BLaER1 (cell line): ENCODE data around the gene NFIA.
A peak's percentile ranks its signal among the peaks of the same experiment; 100 is the strongest.

Source experiments
- H3K27ac ChIP-seq: shearing (Covaris generic); formaldehyde crosslinking; 2 replicates; pipeline ENCODE4 v1.8.1; 2022
- H3K27me3 ChIP-seq: shearing (Covaris generic); formaldehyde crosslinking; 2 replicates; pipeline ENCODE4 v1.8.1; 2022
- H3K36me3 ChIP-seq: shearing (Covaris generic); formaldehyde crosslinking; 2 replicates; pipeline ENCODE4 v1.8.1; 2022
- H3K4me1 ChIP-seq: shearing (Covaris generic); formaldehyde crosslinking; 2 replicates; pipeline ENCODE4 v1.8.1; 2022
- H3K4me2 ChIP-seq: shearing (Covaris generic); formaldehyde crosslinking; 2 replicates; pipeline ENCODE4 v1.8.1; 2022
- H3K4me3 ChIP-seq: shearing (Covaris generic); formaldehyde crosslinking; 2 replicates; pipeline ENCODE4 v1.8.1; 2022
- H3K9ac ChIP-seq: shearing (Covaris generic); formaldehyde crosslinking; 2 replicates; pipeline ENCODE4 v1.8.1; 2022
- H3K9me3 ChIP-seq: shearing (Covaris generic); formaldehyde crosslinking; 2 replicates; pipeline ENCODE4 v1.8.1; 2022
- H4K20me1 ChIP-seq: shearing (Covaris generic); formaldehyde crosslinking; 2 replicates; pipeline ENCODE4 v1.8.1; 2022
- Cebpa-rat ChIP-seq: shearing (Covaris generic); IDR thresholded peaks from 2 replicates; pipeline ENCODE4 v1.8.1; 2022

NFIA gene

GRCh38 chr1:61163355-61163754 is 81.0 kb downstream of the NFIA start:
- TF ChIP-seq Cebpa-rat = no peak

GRCh38 chr1:61165402-61165801 is 83.0 kb downstream of the NFIA start:
- Histone ChIP-seq H3K4me3 (no peak overlapping the region), H4K20me1 (no peaks in the 10 kb centered on the region), H3K9me3 (no peaks in the 10 kb centered on the region), H3K27ac (no peak overlapping the region), H3K9ac (no peak overlapping the region), H3K4me2 (no peak overlapping the region), H3K27me3 (no peaks in the 10 kb centered on the region), H3K36me3 (no peaks in the 10 kb centered on the region), H3K4me1 (no peaks in the 10 kb centered on the region)
- no peak for TF ChIP-seq Cebpa-rat

More at GRCh38 chr1:61163355-61163754, 81.0 kb downstream of the NFIA start:
- H3K4me3 ChIP-seq = no peak overlapping the region
- H3K27me3 ChIP-seq = no peaks in the 10 kb centered on the region; the same call in 1 of the 2 replicates
- H4K20me1 ChIP-seq = no peaks in the 10 kb centered on the region
- H3K36me3 ChIP-seq = no peaks in the 10 kb centered on the region
- H3K4me2 ChIP-seq = no peak overlapping the region
- no peak overlapping the region for H3K27ac ChIP-seq
- peaks cover 7% of the 10 kb centered on the region for H3K4me1 ChIP-seq
- H3K9ac ChIP-seq = no peak overlapping the region
- no peaks in the 10 kb centered on the region for H3K9me3 ChIP-seq

GRCh38 chr1:61167309-61167708 is 84.9 kb downstream of the NFIA start:
- no peak overlapping the region for H3K4me2 ChIP-seq

GRCh38 chr1:61169045-61169444 is 86.7 kb downstream of the NFIA start:
- Histone ChIP-seq H3K27ac (no peak overlapping the region), H4K20me1 (no peaks in the 10 kb centered on the region), H3K4me1 (peaks cover 26% of the 10 kb centered on the region), H3K27me3 (no peaks in the 10 kb centered on the region), H3K9ac (no peak overlapping the region), H3K4me3 (no peak overlapping the region), H3K4me2 (no peak overlapping the region), H3K9me3 (no peaks in the 10 kb centered on the region), H3K36me3 (no peaks in the 10 kb centered on the region)
- no peak for TF ChIP-seq Cebpa-rat

More at GRCh38 chr1:61167309-61167708, 84.9 kb downstream of the NFIA start:
- no peak overlapping the region for H3K9ac ChIP-seq
- H3K36me3 ChIP-seq = no peaks in the 10 kb centered on the region
- H3K9me3 ChIP-seq = no peaks in the 10 kb centered on the region
- no peak overlapping the region for H3K27ac ChIP-seq
- no peak overlapping the region for H3K4me3 ChIP-seq
- TF ChIP-seq Cebpa-rat = no peak
- H3K4me1 ChIP-seq = peaks cover 10% of the 10 kb centered on the region
- H4K20me1 ChIP-seq = no peaks in the 10 kb centered on the region
- H3K27me3 ChIP-seq = no peaks in the 10 kb centered on the region

- Histone ChIP-seq H4K20me1 (no peaks in the 10 kb centered on the region), H3K4me3 (no peak overlapping the region), H3K9me3 (no peaks in the 10 kb centered on the region), H3K4me1 (peaks cover 26% of the 10 kb centered on the region), H3K27ac (no peak overlapping the region), H3K27me3 (no peaks in the 10 kb centered on the region), H3K9ac (no peak overlapping the region), H3K36me3 (no peaks in the 10 kb centered on the region), H3K4me2 (no peak overlapping the region)
- no peak for TF ChIP-seq Cebpa-rat
Observed at GRCh38 chr1:61169634-61170033, 87.3 kb downstream of the NFIA start.

GRCh38 chr1:61170328-61171238 is 88.2 kb downstream of the NFIA start:
- no peaks in the 10 kb centered on the region for H3K27me3 ChIP-seq
- TF ChIP-seq Cebpa-rat = no peak
- H4K20me1 ChIP-seq = no peaks in the 10 kb centered on the region
- no peaks in the 10 kb centered on the region for H3K36me3 ChIP-seq
- no peak overlapping the region for H3K27ac ChIP-seq
- no peak overlapping the region for H3K4me3 ChIP-seq
- no peak overlapping the region for H3K9ac ChIP-seq
- no peaks in the 10 kb centered on the region for H3K9me3 ChIP-seq
- no peak overlapping the region for H3K4me2 ChIP-seq
- H3K4me1 ChIP-seq = peaks cover 26% of the 10 kb centered on the region

- Histone ChIP-seq H4K20me1 (no peaks in the 10 kb centered on the region), H3K9ac (no peak overlapping the region), H3K36me3 (no peaks in the 10 kb centered on the region), H3K27me3 (no peaks in the 10 kb centered on the region), H3K4me1 (peaks cover 26% of the 10 kb centered on the region), H3K4me3 (no peak overlapping the region), H3K4me2 (peak overlapping the region; percentile 57), H3K27ac (no peak overlapping the region), H3K9me3 (no peaks in the 10 kb centered on the region)
- no peak for TF ChIP-seq Cebpa-rat
Observed at GRCh38 chr1:61171346-61171745, 89.0 kb downstream of the NFIA start.

- Histone ChIP-seq H3K4me2 (peak overlapping the region; percentile 57), H3K9ac (no peak overlapping the region), H3K36me3 (no peaks in the 10 kb centered on the region), H3K4me3 (no peak overlapping the region), H4K20me1 (no peaks in the 10 kb centered on the region), H3K27me3 (no peaks in the 10 kb centered on the region), H3K9me3 (no peaks in the 10 kb centered on the region), H3K27ac (no peak overlapping the region), H3K4me1 (peaks cover 26% of the 10 kb centered on the region)
- no peak for TF ChIP-seq Cebpa-rat
Observed at GRCh38 chr1:61171974-61172373, 89.6 kb downstream of the NFIA start.

- Histone ChIP-seq H3K4me1 (peaks cover 26% of the 10 kb centered on the region), H4K20me1 (no peaks in the 10 kb centered on the region), H3K36me3 (no peaks in the 10 kb centered on the region), H3K4me3 (no peak overlapping the region), H3K4me2 (peak overlapping the region; percentile 57; the same call in 1 of the 2 replicates), H3K9ac (no peak overlapping the region), H3K27me3 (no peaks in the 10 kb centered on the region), H3K27ac (no peak overlapping the region), H3K9me3 (no peaks in the 10 kb centered on the region)
- TF ChIP-seq Cebpa-rat = no peak
Observed at GRCh38 chr1:61173118-61173517, 90.8 kb downstream of the NFIA start.

GRCh38 chr1:61174060-61174795 is 91.9 kb downstream of the NFIA start:
- Histone ChIP-seq H3K4me2 (no peak overlapping the region), H3K4me3 (no peak overlapping the region), H3K27ac (no peak overlapping the region), H3K9me3 (no peaks in the 10 kb centered on the region), H3K9ac (no peak overlapping the region), H3K27me3 (no peaks in the 10 kb centered on the region), H3K4me1 (peaks cover 26% of the 10 kb centered on the region), H3K36me3 (no peaks in the 10 kb centered on the region), H4K20me1 (no peaks in the 10 kb centered on the region)
- no peak for TF ChIP-seq Cebpa-rat
